HL-60 (cell line): ENCODE data around the gene DAPK1.

ENCODE experiments used
- CTCF ChIP-seq: IDR thresholded peaks from one replicate; pipeline ENCODE4 v1.5.1; 2011; ENCODE audit warnings: low read length, control low read depth, inconsistent platforms; ENCODE audit not compliant: insufficient read depth
- GABPA ChIP-seq: IDR thresholded peaks from 2 replicates; pipeline ENCODE4 v1.6.1; 2012; ENCODE audit warnings: low read depth
- POLR2AphosphoS5 ChIP-seq: IDR thresholded peaks from 2 replicates; pipeline ENCODE4 v1.6.1; 2012; ENCODE audit warnings: low read depth
- SPI1 ChIP-seq: IDR thresholded peaks from 2 replicates; pipeline ENCODE4 v1.6.1; 2012; ENCODE audit warnings: low read depth, mild to moderate bottlenecking, borderline replicate concordance
- TF ChIP-seq, protein P1 (sequence below): IDR thresholded peaks from 2 replicates; pipeline ENCODE4 v1.6.1; 2012; ENCODE audit warnings: low read depth; ENCODE audit not compliant: insufficient replicate concordance

GRCh38 chr9:87529671-87530070, 32.0 kb downstream of the DAPK1 start:
- TF ChIP-seq POLR2AphosphoS5 = no peak
- no peak for TF ChIP-seq CTCF
- no peak for TF ChIP-seq GABPA
- TF ChIP-seq, protein P1, sequence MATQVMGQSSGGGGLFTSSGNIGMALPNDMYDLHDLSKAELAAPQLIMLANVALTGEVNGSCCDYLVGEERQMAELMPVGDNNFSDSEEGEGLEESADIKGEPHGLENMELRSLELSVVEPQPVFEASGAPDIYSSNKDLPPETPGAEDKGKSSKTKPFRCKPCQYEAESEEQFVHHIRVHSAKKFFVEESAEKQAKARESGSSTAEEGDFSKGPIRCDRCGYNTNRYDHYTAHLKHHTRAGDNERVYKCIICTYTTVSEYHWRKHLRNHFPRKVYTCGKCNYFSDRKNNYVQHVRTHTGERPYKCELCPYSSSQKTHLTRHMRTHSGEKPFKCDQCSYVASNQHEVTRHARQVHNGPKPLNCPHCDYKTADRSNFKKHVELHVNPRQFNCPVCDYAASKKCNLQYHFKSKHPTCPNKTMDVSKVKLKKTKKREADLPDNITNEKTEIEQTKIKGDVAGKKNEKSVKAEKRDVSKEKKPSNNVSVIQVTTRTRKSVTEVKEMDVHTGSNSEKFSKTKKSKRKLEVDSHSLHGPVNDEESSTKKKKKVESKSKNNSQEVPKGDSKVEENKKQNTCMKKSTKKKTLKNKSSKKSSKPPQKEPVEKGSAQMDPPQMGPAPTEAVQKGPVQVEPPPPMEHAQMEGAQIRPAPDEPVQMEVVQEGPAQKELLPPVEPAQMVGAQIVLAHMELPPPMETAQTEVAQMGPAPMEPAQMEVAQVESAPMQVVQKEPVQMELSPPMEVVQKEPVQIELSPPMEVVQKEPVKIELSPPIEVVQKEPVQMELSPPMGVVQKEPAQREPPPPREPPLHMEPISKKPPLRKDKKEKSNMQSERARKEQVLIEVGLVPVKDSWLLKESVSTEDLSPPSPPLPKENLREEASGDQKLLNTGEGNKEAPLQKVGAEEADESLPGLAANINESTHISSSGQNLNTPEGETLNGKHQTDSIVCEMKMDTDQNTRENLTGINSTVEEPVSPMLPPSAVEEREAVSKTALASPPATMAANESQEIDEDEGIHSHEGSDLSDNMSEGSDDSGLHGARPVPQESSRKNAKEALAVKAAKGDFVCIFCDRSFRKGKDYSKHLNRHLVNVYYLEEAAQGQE = no peak
- TF ChIP-seq SPI1 = peak; percentile 45; the same call in 1 of the 2 replicates
